Spleen (tissue), 11 donors: ENCODE measurements around the gene RPA1. TPM values are rescaled to one million over a fixed set of nuclear protein-coding genes. Genes with fewer than 3 reads are reported as not detected.

Source experiments
- DNase-seq: peaks from one replicate; pipeline ENCODE4 v3.0.0-alpha.2; 2020
- H3K27ac ChIP-seq, 8 donors: fragments of 200-600 bp; sonication (generic) in 7 of 8; 1 replicate in 4 of 8; 2 replicates in 4 of 8; pipeline versions ENCODE4 v1.5.0 to v1.8.0; 2016 to 2021; ENCODE audit warnings: inconsistent platforms in 4 of 8, mild to moderate bottlenecking in 4 of 8, moderate library complexity in 1 of 8
- H3K27me3 ChIP-seq, 7 donors: fragments of 200-600 bp; sonication (generic) in 6 of 7; replicated peaks in 1 of 7; 1 replicate in 4 of 7; 2 replicates in 3 of 7; pipeline versions ENCODE4 v1.5.0 to v1.8.0; 2016 to 2021; ENCODE audit warnings: inconsistent platforms in 3 of 7, mild to moderate bottlenecking in 1 of 7
- H3K36me3 ChIP-seq, 6 donors: fragments of 200-600 bp; sonication (generic) in 5 of 6; 1 replicate in 4 of 6; 2 replicates in 2 of 6; pipeline versions ENCODE4 v1.5.0 to v1.8.0; 2016 to 2021; ENCODE audit warnings: inconsistent platforms in 2 of 6
- H3K4me1 ChIP-seq, 6 donors: fragments of 200-600 bp; sonication (generic) in 5 of 6; 1 replicate in 3 of 6; 2 replicates in 3 of 6; pipeline versions ENCODE4 v1.5.0 to v1.8.0; 2016 to 2021; ENCODE audit warnings: inconsistent platforms in 3 of 6
- H3K4me3 ChIP-seq, 8 donors: fragments of 200-600 bp; sonication (generic) in 7 of 8; 1 replicate in 4 of 8; 2 replicates in 4 of 8; pipeline versions ENCODE4 v1.5.0 to v1.8.0; 2016 to 2021; ENCODE audit warnings: inconsistent platforms in 4 of 8, mild to moderate bottlenecking in 4 of 8, moderate library complexity in 2 of 8
- H3K9me3 ChIP-seq, 8 donors: fragments of 200-600 bp; sonication (generic) in 7 of 8; 1 replicate in 4 of 8; 2 replicates in 4 of 8; pipeline versions ENCODE4 v1.5.0 to v1.8.0; 2016 to 2021; ENCODE audit warnings: inconsistent platforms in 4 of 8
- CTCF ChIP-seq, 11 experiments: fragments of 200-600 bp in 7 of 11; fragments of 450-650 bp in 4 of 11; sonication (generic) in 4 of 11; IDR thresholded peaks in 8 of 11; conservative IDR thresholded peaks in 3 of 11; 1 replicate in 7 of 11; 2 replicates in 4 of 11; pipeline versions ENCODE4 v1.4.0 to v1.8.0; 2016 to 2021; ENCODE audit warnings: antibody characterized with exemption in 11 of 11, inconsistent platforms in 4 of 11, mild to moderate bottlenecking in 1 of 11
- POLR2A ChIP-seq, 3 donors: fragments of 450-650 bp; IDR thresholded peaks; one replicate each; pipeline ENCODE4 v1.5.1; 2017; ENCODE audit warnings: antibody characterized with exemption in 3 of 3, mild to moderate bottlenecking in 1 of 3
- POLR2AphosphoS5 ChIP-seq, 3 donors: sonication (generic); formaldehyde crosslinking; IDR thresholded peaks; one replicate each; pipeline ENCODE4 v1.5.1; 2017; ENCODE audit warnings: antibody characterized with exemption in 3 of 3
- WGBS, 5 donors: extraction: QIAGEN DNeasy Blood & Tissue Kit in 3 of 5; methylation state at CpG; one replicate each; pipeline versions ENCODE4 v1.1.5 to v1.1.7; 2013 to 2018; 5-methylcytosine and 5-hydroxymethylcytosine counted together
- intact Hi-C: fragments of 100-400 bp; cut with DNase I; formaldehyde crosslinking; loops from one replicate; pipeline ENCODE4 v1.15.0; 2023; ENCODE audit warnings: low total_unique reads
- polyA plus RNA-seq, 3 donors: library from polyadenylated mRNA; stranded (reverse); fragments of 200-250 nt; gene quantifications; one replicate each; pipeline ENCODE4 v1.2.1, GENCODE V29; 2013
- total RNA-seq, 7 donors: library from RNA; depleted of rRNA in 3 of 7; stranded (reverse); fragments of >200 nt in 3 of 7; fragmentation: NEBNext Ultra II Directional in 4 of 7; extraction: Animal tissue kit (Norgen Biotek cat#: 25700) in 4 of 7; gene quantifications; one replicate each; pipeline versions ENCODE4 v1.1.0 to v1.2.1, GENCODE V29; 2016 to 2021
- donor health status: healthy with polysubstance abuse.
- donor health status: DM: no; HTN: no; CAD: no; lungs with moderate emphysema.
- donor health status: DM: no; HTN: no; CAD: no.
- donor health status: Bipolar disorder and iron deficiency.
- donor health status: healthy.
- donor health status: DM: no; HTN: no; CAD: no.
- donor health status: DM: yes; HTN: yes; CAD: no.

The RPA1 gene
- total and polyA plus RNA-seq, 10 donors, result 20.7 to 101 (median 35.1) TPM

GRCh38 chr17:1896243-1897104 is 66.7 kb downstream of the RPA1 start:
- WGBS, 5 donors, result 85 to 94% (median 91%) methylated on average over 25 of the region's 25 CpGs
- intact Hi-C loops, result no loop called here
- Histone ChIP-seq H3K36me3 (peaks cover 2 to 86% (median 69%) of the 10 kb centered on the region in 6 donors), H3K4me3 (no peak overlapping the region), H3K27ac (no peak overlapping the region), H3K27me3 (no peaks in the 10 kb centered on the region), H3K4me1 (no peaks in the 10 kb centered on the region), H3K9me3 (no peaks in the 10 kb centered on the region)
- TF ChIP-seq CTCF (IDR thresholded peaks at IDR 0.05 in 8 of 11, conservative IDR thresholded peaks at IDR 0.05 in 3 of 11), result no peak
- no peak for TF ChIP-seq POLR2AphosphoS5 (IDR thresholded peaks at IDR 0.05)
- no peak for TF ChIP-seq POLR2A (IDR thresholded peaks at IDR 0.05)
- no peak for DNase-seq

GRCh38 chr17:1897105-1897656 is 67.4 kb downstream of the RPA1 start:
- H3K27me3 ChIP-seq, result no peaks in the 10 kb centered on the region

GRCh38 chr17:1898332-1898731 is 68.5 kb downstream of the RPA1 start:
- no peak for DNase-seq
- peaks cover 0 to 68% (median 54%) of the 10 kb centered on the region in 6 donors for H3K36me3 ChIP-seq
- no peak overlapping the region for H3K27ac ChIP-seq
- H3K4me1 ChIP-seq, result no peaks in the 10 kb centered on the region
- WGBS, 5 donors, result 90 to 97% (median 94%) methylated on average over 17 of the region's 17 CpGs
- intact Hi-C loops, result no loop called here
- H3K27me3 ChIP-seq, result no peaks in the 10 kb centered on the region
- H3K9me3 ChIP-seq, result no peaks in the 10 kb centered on the region
- TF ChIP-seq POLR2AphosphoS5 (IDR thresholded peaks at IDR 0.05) (peak in 1 of 3 donors; percentile 42), POLR2A (IDR thresholded peaks at IDR 0.05) (no peak), CTCF (IDR thresholded peaks at IDR 0.05 in 8 of 11, conservative IDR thresholded peaks at IDR 0.05 in 3 of 11) (no peak)
- no peak overlapping the region for H3K4me3 ChIP-seq

More at GRCh38 chr17:1897105-1897656, 67.4 kb downstream of the RPA1 start:
- 81 to 95% (median 89%) methylated on average over 17 to 18 of the region's 18 CpGs for WGBS, 5 donors
- H3K4me1 ChIP-seq, result no peaks in the 10 kb centered on the region
- intact Hi-C loops, result no loop called here
- no peak for DNase-seq
- peaks cover 0 to 79% (median 62%) of the 10 kb centered on the region in 6 donors for H3K36me3 ChIP-seq
- no peak overlapping the region for H3K27ac ChIP-seq
- no peaks in the 10 kb centered on the region for H3K9me3 ChIP-seq
- H3K4me3 ChIP-seq, result no peak overlapping the region
- TF ChIP-seq POLR2A (IDR thresholded peaks at IDR 0.05) (no peak), POLR2AphosphoS5 (IDR thresholded peaks at IDR 0.05) (no peak), CTCF (IDR thresholded peaks at IDR 0.05 in 8 of 11, conservative IDR thresholded peaks at IDR 0.05 in 3 of 11) (no peak)

GRCh38 chr17:1898872-1899271 is 69.1 kb downstream of the RPA1 start:
- Histone ChIP-seq H3K36me3 (peaks cover 0 to 62% (median 49%) of the 10 kb centered on the region in 6 donors), H3K4me3 (no peak overlapping the region), H3K4me1 (no peaks in the 10 kb centered on the region), H3K9me3 (no peaks in the 10 kb centered on the region), H3K27ac (no peak overlapping the region), H3K27me3 (no peaks in the 10 kb centered on the region)
- intact Hi-C loops, result no loop called here
- TF ChIP-seq CTCF (IDR thresholded peaks at IDR 0.05 in 8 of 11, conservative IDR thresholded peaks at IDR 0.05 in 3 of 11) (no peak), POLR2A (IDR thresholded peaks at IDR 0.05) (no peak), POLR2AphosphoS5 (IDR thresholded peaks at IDR 0.05) (no peak)
- no peak for DNase-seq
- 92 to 96% (median 95%) methylated on average over 12 of the region's 12 CpGs for WGBS, 5 donors
